HFFc6 (cell line): ENCODE data around the gene WASHC2A. TPM values are rescaled to one million over a fixed set of nuclear protein-coding genes. Genes with fewer than 3 reads are reported as not detected.
"Not testable (repeated sequence)": the region's sequence is repeated elsewhere in the genome, so short reads cannot be mapped to it uniquely, and the experiment has no call there.

Experiments used
- DNase-seq: peaks from one replicate; pipeline ENCODE4 v3.0.0-alpha.2; 2018
- H3K27ac Mint-ChIP-seq: 2 replicates; pipeline ENCODE4 v1.8.0; 2020; ENCODE audit warnings: mild to moderate bottlenecking, mixed read lengths
- H3K27me3 Mint-ChIP-seq: 2 replicates; pipeline ENCODE4 v1.8.0; 2021; ENCODE audit warnings: mild to moderate bottlenecking, moderate library complexity, mixed read lengths; ENCODE audit not compliant: insufficient read depth
- H3K36me3 Mint-ChIP-seq: 2 replicates; pipeline ENCODE4 v1.8.0; 2021; ENCODE audit warnings: low read depth, mixed read lengths
- H3K4me1 Mint-ChIP-seq: 2 replicates; pipeline ENCODE4 v1.8.0; 2020; ENCODE audit warnings: low read depth, mixed read lengths
- H3K4me3 Mint-ChIP-seq: 2 replicates; pipeline ENCODE4 v1.8.0; 2020; ENCODE audit warnings: mild to moderate bottlenecking, moderate library complexity, mixed read lengths
- H3K9me3 Mint-ChIP-seq: 2 replicates; pipeline ENCODE4 v1.8.0; 2020; ENCODE audit warnings: mild to moderate bottlenecking, mixed read lengths
- CTCF ChIP-seq: fragments of 200-600 bp; sonication (generic); IDR thresholded peaks from 2 replicates; pipeline ENCODE4 v1.5.0; 2021; ENCODE audit warnings: antibody characterized with exemption, mild to moderate bottlenecking
- total RNA-seq, 6 experiments: library from RNA; stranded (reverse); fragmentation: NEBNext Ultra II Directional; extraction: Animal tissue kit (Norgen Biotek cat#: 25700); gene quantifications; 2 replicates in 1 of 6; 3 replicates in 5 of 6; pipeline ENCODE4 v1.2.3, GENCODE V29; 2021

The WASHC2A gene
- total RNA-seq, 6 experiments from 2014 or later: 37.4 to 51.5 (median 42.8) TPM

- no peak overlapping the region for H3K27ac Mint-ChIP-seq
- TF ChIP-seq CTCF: no peak
- DNase-seq: peak; percentile 57
Observed at GRCh38 chr10:50033481-50033880, 34.3 kb upstream of the WASHC2A start.

GRCh38 chr10:50035337-50035736 lies 32.4 kb upstream of the WASHC2A start:
- not testable (repeated sequence) for H3K4me1 Mint-ChIP-seq, H3K27ac Mint-ChIP-seq, H3K36me3 Mint-ChIP-seq, H3K9me3 Mint-ChIP-seq, DNase-seq, H3K4me3 Mint-ChIP-seq
- H3K27me3 Mint-ChIP-seq: peaks cover 11% of the 10 kb centered on the region

More at GRCh38 chr10:50033481-50033880, 34.3 kb upstream of the WASHC2A start:
- Mint-ChIP-seq H3K4me3 (no peak overlapping the region), H3K36me3 (no peaks in the 10 kb centered on the region), H3K4me1 (no peaks in the 10 kb centered on the region), H3K27me3 (peaks cover 16% of the 10 kb centered on the region), H3K9me3 (no peaks in the 10 kb centered on the region)

- peak; percentile 21 for DNase-seq
- Mint-ChIP-seq H3K36me3 (no peaks in the 10 kb centered on the region; the same call in 1 of the 2 replicates), H3K4me1 (peaks cover 17% of the 10 kb centered on the region), H3K27me3 (peaks cover 2% of the 10 kb centered on the region; the same call in 1 of the 2 replicates), H3K27ac (no peak overlapping the region), H3K9me3 (no peaks in the 10 kb centered on the region), H3K4me3 (no peak overlapping the region)
- no peak for TF ChIP-seq CTCF
Observed at GRCh38 chr10:50044941-50045664, 22.7 kb upstream of the WASHC2A start.

- H3K27ac Mint-ChIP-seq, H3K9me3 Mint-ChIP-seq, H3K36me3 Mint-ChIP-seq, DNase-seq, H3K4me3 Mint-ChIP-seq, H3K27me3 Mint-ChIP-seq: not testable (repeated sequence)
- H3K4me1 Mint-ChIP-seq: peaks cover 11% of the 10 kb centered on the region
Observed at GRCh38 chr10:50046457-50046856, 21.3 kb upstream of the WASHC2A start.

- peaks cover 21% of the 10 kb centered on the region for H3K4me1 Mint-ChIP-seq
- not testable (repeated sequence) for H3K36me3 Mint-ChIP-seq, H3K27ac Mint-ChIP-seq, H3K4me3 Mint-ChIP-seq, H3K9me3 Mint-ChIP-seq, H3K27me3 Mint-ChIP-seq, DNase-seq
Observed at GRCh38 chr10:50047594-50047993, 20.2 kb upstream of the WASHC2A start.

- peak overlapping the region; percentile 68 for H3K27ac Mint-ChIP-seq
- H3K9me3 Mint-ChIP-seq, H3K36me3 Mint-ChIP-seq, H3K27me3 Mint-ChIP-seq: not testable (repeated sequence)
- H3K4me3 Mint-ChIP-seq: peak overlapping the region; percentile 75
- peaks cover 16% of the 10 kb centered on the region for H3K4me1 Mint-ChIP-seq
- peak; percentile 24 for DNase-seq
Observed at GRCh38 chr10:50051995-50052660, 15.6 kb upstream of the WASHC2A start.

- not testable (repeated sequence) for H3K36me3 Mint-ChIP-seq, H3K27me3 Mint-ChIP-seq, DNase-seq, H3K9me3 Mint-ChIP-seq, H3K4me3 Mint-ChIP-seq
- H3K27ac Mint-ChIP-seq: peak overlapping the region; percentile 68; the same call in 1 of the 2 replicates
- peaks cover 16% of the 10 kb centered on the region for H3K4me1 Mint-ChIP-seq
Observed at GRCh38 chr10:50052778-50053376, 14.9 kb upstream of the WASHC2A start.

GRCh38 chr10:50055494-50056292 lies 12.1 kb upstream of the WASHC2A start:
- H3K27me3 Mint-ChIP-seq, H3K27ac Mint-ChIP-seq, H3K9me3 Mint-ChIP-seq, DNase-seq, H3K4me3 Mint-ChIP-seq, H3K36me3 Mint-ChIP-seq: not testable (repeated sequence)
- peaks cover 25% of the 10 kb centered on the region for H3K4me1 Mint-ChIP-seq

GRCh38 chr10:50056654-50057053 lies 11.1 kb upstream of the WASHC2A start:
- H3K4me1 Mint-ChIP-seq: peaks cover 28% of the 10 kb centered on the region
- not testable (repeated sequence) for H3K9me3 Mint-ChIP-seq, DNase-seq, H3K4me3 Mint-ChIP-seq, H3K27ac Mint-ChIP-seq, H3K36me3 Mint-ChIP-seq, H3K27me3 Mint-ChIP-seq

GRCh38 chr10:50058727-50059126 lies 9.0 kb upstream of the WASHC2A start:
- DNase-seq, H3K4me3 Mint-ChIP-seq, H3K36me3 Mint-ChIP-seq, H3K27ac Mint-ChIP-seq, H3K9me3 Mint-ChIP-seq: not testable (repeated sequence)
- Mint-ChIP-seq H3K27me3 (peaks cover 11% of the 10 kb centered on the region), H3K4me1 (peaks cover 21% of the 10 kb centered on the region)

GRCh38 chr10:50059946-50060345 lies 7.8 kb upstream of the WASHC2A start:
- peak overlapping the region; percentile 58 for H3K27ac Mint-ChIP-seq
- peak overlapping the region; percentile 12; the same call in 1 of the 2 replicates for H3K4me3 Mint-ChIP-seq
- peaks cover 21% of the 10 kb centered on the region for H3K4me1 Mint-ChIP-seq
- not testable (repeated sequence) for H3K36me3 Mint-ChIP-seq, H3K27me3 Mint-ChIP-seq, H3K9me3 Mint-ChIP-seq, DNase-seq
